Activated naive CD4-positive, alpha-beta T cell treated with anti-CD3 and anti-CD28 coated beads, Interleukin-2, amount 10 ng/mL, durations not matched to agents 5 hours and 36 hours (primary cell): ENCODE data around the gene MOB3B. TPM values are rescaled to one million over a fixed set of nuclear protein-coding genes. Genes with fewer than 3 reads are reported as not detected.

ENCODE experiments used
- total RNA-seq, 2 experiments: library from RNA; stranded (reverse); gene quantifications; one replicate each; pipeline ENCODE4 v1.2.3, GENCODE V29; 2021

The MOB3B gene
- total RNA-seq: 1 to 10 TPM; 2.8 to 2.9 TPM

GRCh38 chr9:27529316-27530278, at the start of gene MOB3B:
TSS of gene MOB3B (minus strand) at chr9:27529814. CDS start at chr9:27455550, 74,264 bp downstream.

GRCh38 chr9:27572918-27573633, 43.5 kb upstream of the MOB3B start, which contains the start of gene C9orf72:
TSS of gene C9orf72 (minus strand) at chr9:27573481. CDS start at chr9:27567120, 6,361 bp downstream.

GRCh38 chr9:27524236-27524635, 5.4 kb downstream of the MOB3B start, which contains the start of gene IFNK:
TSS of gene IFNK (plus strand) at chr9:27524290. CDS start at chr9:27524337, 47 bp downstream.

GRCh38 chr9:27297050-27297449, 232.6 kb downstream of the MOB3B start, which contains the start of gene EQTN:
TSS of gene EQTN (minus strand) at chr9:27297150. CDS start at chr9:27297055, 95 bp downstream.

Other genes starting within 250 kb of the MOB3B start
- not detected for gene EQTN, start 232.7 kb downstream of the MOB3B start, total RNA-seq
- not detected for gene IFNK, start 5.5 kb downstream of the MOB3B start, total RNA-seq
- gene C9orf72, start 43.7 kb upstream of the MOB3B start, total RNA-seq: 10 to 100 TPM; 13.7 to 18.3 TPM